HG03064 (cell line): ENCODE measurements around the gene PFKFB3.
"Not testable (repeated sequence)": the region's sequence is repeated elsewhere in the genome, so short reads cannot be mapped to it uniquely, and the experiment has no call there.

Source experiments
- ATAC-seq: cut with Tn5 transposase; IDR thresholded peaks from one replicate; pipeline ENCODE4 v1.9.1; 2021; ENCODE audit warnings: low read depth; ENCODE audit not compliant: unreplicated experiment

PFKFB3 gene

GRCh38 chr10:6200734-6201515 is 1.8 kb upstream of the PFKFB3 start:
- no peak for ATAC-seq

- ATAC-seq: peak; percentile 33
These were observed 1.2 kb upstream of the PFKFB3 start for GRCh38 chr10:6201516-6201975.

- ATAC-seq: no peak
These were observed 541 bp upstream of the PFKFB3 start for GRCh38 chr10:6202098-6202683.

GRCh38 chr10:6203331-6204062 is 765 bp downstream of the PFKFB3 start:
- ATAC-seq: peak; percentile 47

- ATAC-seq: no peak
These were observed 1.3 kb downstream of the PFKFB3 start for GRCh38 chr10:6204063-6204340.

GRCh38 chr10:6204341-6205191 is 1.8 kb downstream of the PFKFB3 start:
- ATAC-seq: no peak

- not testable (repeated sequence) for ATAC-seq
These were observed 3.8 kb downstream of the PFKFB3 start for GRCh38 chr10:6206486-6206885.

- ATAC-seq: no peak
These were observed 4.9 kb downstream of the PFKFB3 start for GRCh38 chr10:6207658-6208057.

- ATAC-seq: no peak
These were observed 6.1 kb downstream of the PFKFB3 start for GRCh38 chr10:6208799-6209235.

- no peak for ATAC-seq
These were observed 8.6 kb downstream of the PFKFB3 start for GRCh38 chr10:6211341-6211670.

- no peak for ATAC-seq
These were observed 9.2 kb downstream of the PFKFB3 start for GRCh38 chr10:6211671-6212635.

- no peak for ATAC-seq
These were observed 10.1 kb downstream of the PFKFB3 start for GRCh38 chr10:6212806-6213205.

- no peak for ATAC-seq
These were observed 10.6 kb downstream of the PFKFB3 start for GRCh38 chr10:6213257-6213905.

- ATAC-seq: no peak
These were observed 11.2 kb downstream of the PFKFB3 start for GRCh38 chr10:6213908-6214307.

- no peak for ATAC-seq
These were observed 11.9 kb downstream of the PFKFB3 start for GRCh38 chr10:6214612-6215011.

- ATAC-seq: no peak
These were observed 12.5 kb downstream of the PFKFB3 start for GRCh38 chr10:6215241-6215640.

GRCh38 chr10:6215683-6216484 is 13.2 kb downstream of the PFKFB3 start:
- no peak for ATAC-seq

- no peak for ATAC-seq
These were observed 14.2 kb downstream of the PFKFB3 start for GRCh38 chr10:6216916-6217315.
